OCI-LY7 (cell line): Measurements from ENCODE around the gene APOO. TPM values are rescaled to one million over a fixed set of nuclear protein-coding genes. Genes with fewer than 3 reads are reported as not detected.

Experiments
- BruUV-seq: library from RNA; stranded (reverse); fragments of 400-500 nt; replicated peaks from 2 replicates; lab custom pipeline; 2021; lab: Mats Ljungman, UMichigan
- CTCF ChIA-PET: fragments of 300-600 bp; sonication (Branson Sonifier 250); formaldehyde crosslinking; loops from one replicate; lab custom pipeline; 2022; ENCODE audit warnings: antibody characterized with exemption; ENCODE audit not compliant: unreplicated experiment; lab: Charles Lee
- POLR2A ChIA-PET: fragments of 300-600 bp; sonication (Branson Sonifier 250); formaldehyde crosslinking; loops from one replicate; lab custom pipeline; 2022; ENCODE audit warnings: antibody characterized with exemption; lab: Charles Lee
- DNase-seq: peaks from one replicate; pipeline ENCODE4 v3.0.0-alpha.2; 2015; ENCODE audit warnings: low spot score
- H2AFZ ChIP-seq: fragments of 200-600 bp; sonication (generic), shearing (Covaris generic); 2 replicates; pipeline ENCODE4 v1.6.1; 2014; ENCODE audit warnings: mild to moderate bottlenecking, antibody characterized with exemption, low read length, moderate library complexity
- H3K27ac ChIP-seq: fragments of 200-600 bp; sonication (generic); 2 replicates; pipeline ENCODE4 v1.5.1; 2014; ENCODE audit warnings: mixed run types, low read depth, mild to moderate bottlenecking, moderate library complexity, low read length, inconsistent platforms; ENCODE audit not compliant: poor library complexity, severe bottlenecking
- H3K36me3 ChIP-seq: fragments of 200-600 bp; sonication (generic); 2 replicates; pipeline ENCODE4 v1.6.1; 2014; ENCODE audit warnings: mild to moderate bottlenecking, antibody characterized with exemption, low read length, moderate library complexity, mixed read lengths; ENCODE audit not compliant: insufficient read depth
- H3K4me1 ChIP-seq: fragments of 200-600 bp; sonication (generic); 2 replicates; pipeline ENCODE4 v1.5.1; 2014; ENCODE audit warnings: mild to moderate bottlenecking, low read length; ENCODE audit not compliant: insufficient read depth, poor library complexity, severe bottlenecking
- H3K4me2 ChIP-seq: fragments of 200-600 bp; sonication (generic); 2 replicates; pipeline ENCODE4 v1.6.1; 2014; ENCODE audit warnings: mild to moderate bottlenecking, low read length
- H3K4me3 ChIP-seq: fragments of 200-600 bp; sonication (generic); 2 replicates; pipeline ENCODE4 v1.5.1; 2014; ENCODE audit warnings: mild to moderate bottlenecking, low read depth, low read length; ENCODE audit not compliant: poor library complexity, severe bottlenecking
- H3K79me2 ChIP-seq: fragments of 200-600 bp; sonication (generic); 2 replicates; pipeline ENCODE4 v1.6.1; 2016; ENCODE audit warnings: low read depth, mild to moderate bottlenecking, low read length, moderate library complexity, mixed read lengths; ENCODE audit not compliant: insufficient read depth
- H3K9me2 ChIP-seq: fragments of 200-600 bp; sonication (generic); 2 replicates; pipeline ENCODE4 v1.6.1; 2016; ENCODE audit warnings: mild to moderate bottlenecking, low read length, mixed read lengths; ENCODE audit not compliant: insufficient read depth
- H3K9me3 ChIP-seq: fragments of 200-600 bp; sonication (generic); 2 replicates; pipeline ENCODE4 v1.6.1; 2014; ENCODE audit warnings: mild to moderate bottlenecking, mixed run types, low read length, mixed read lengths
- H4K20me1 ChIP-seq: fragments of 200-600 bp; sonication (generic); 2 replicates; pipeline ENCODE4 v1.6.1; 2014; ENCODE audit warnings: mild to moderate bottlenecking, antibody characterized with exemption, low read length, moderate library complexity, mixed read lengths; ENCODE audit not compliant: insufficient read depth
- EZH2phosphoT487 ChIP-seq: fragments of 200-600 bp; sonication (generic); IDR thresholded peaks from 2 replicates; pipeline ENCODE4 v1.6.1; 2018; ENCODE audit warnings: low read depth, borderline replicate concordance, mild to moderate bottlenecking, mixed run types, antibody characterized with exemption, low read length, moderate library complexity, mixed read lengths
- intact Hi-C: fragments of 100-400 bp; cut with micrococcal nuclease; formaldehyde crosslinking; loops from one replicate; pipeline ENCODE4 v1.10.0; 2022; ENCODE audit not compliant: unreplicated experiment
- total RNA-seq, 2 experiments: library from RNA; depleted of rRNA in 1 of 2; stranded (reverse); fragments of >200 nt in 1 of 2; shearing (Covaris generic) in 1 of 2; gene quantifications; 2 replicates each; pipeline ENCODE4 v1.2.3, GENCODE V29; 2014 to 2022
- TF ChIP-seq, protein P1 (sequence below): fragments of 200-600 bp; sonication (generic); conservative IDR thresholded peaks from 2 replicates; pipeline ENCODE4 v1.5.1; 2014; ENCODE audit warnings: mild to moderate bottlenecking, antibody characterized with exemption, low read length, moderate library complexity, mixed read lengths

The APOO gene
- total RNA-seq, 2 experiments from 2014 or later: 17.5 to 18.1 TPM

DNA sequence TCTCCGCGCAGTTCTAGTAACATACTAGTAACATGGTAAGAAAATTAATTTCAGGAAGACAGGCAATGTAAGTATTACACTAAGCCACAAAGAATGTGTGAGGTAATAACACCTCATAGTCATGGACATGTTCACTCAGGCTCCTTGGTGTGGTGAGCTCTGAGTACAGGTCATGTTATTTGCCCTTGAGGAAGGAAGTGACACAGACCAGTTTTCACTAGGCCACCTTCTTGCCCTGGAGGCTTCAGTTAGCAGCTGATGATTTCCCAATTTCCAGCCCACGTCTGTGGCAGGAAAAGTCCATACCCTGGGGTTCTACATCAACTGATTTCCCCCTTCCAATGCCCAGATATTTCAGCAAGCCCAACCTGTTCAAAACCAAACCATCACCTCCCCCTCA, 6.7 kb downstream of the APOO start:
- no peak for DNase-seq
- Histone ChIP-seq H3K4me2 (no peak overlapping the region; the same call in 1 of the 2 replicates), H3K4me1 (peaks cover 19% of the 10 kb centered on the region), H3K9me3 (no peaks in the 10 kb centered on the region), H3K27ac (no peak overlapping the region), H3K36me3 (no peaks in the 10 kb centered on the region), H3K79me2 (peaks cover 8% of the 10 kb centered on the region; the same call in 1 of the 2 replicates), H2AFZ (no peak overlapping the region), H3K9me2 (no peaks in the 10 kb centered on the region), H3K4me3 (no peak overlapping the region), H4K20me1 (no peaks in the 10 kb centered on the region)
- ChIA-PET CTCF (interaction anchor here (0.7 to 1.6 kb wide), 3 partner anchors 118 to 207 kb away, joined by 3 to 16 read pairs (median 4); partner anchors contain the start of gene SAT1), POLR2A (interaction anchor here (2.1 kb wide), 1 partner anchor 118 kb away, joined by 13 read pairs; the partner anchor contains the start of gene SAT1)
- BruUV-seq: no TSS peak
- intact Hi-C loops: no loop called here
- TF ChIP-seq, protein P1, sequence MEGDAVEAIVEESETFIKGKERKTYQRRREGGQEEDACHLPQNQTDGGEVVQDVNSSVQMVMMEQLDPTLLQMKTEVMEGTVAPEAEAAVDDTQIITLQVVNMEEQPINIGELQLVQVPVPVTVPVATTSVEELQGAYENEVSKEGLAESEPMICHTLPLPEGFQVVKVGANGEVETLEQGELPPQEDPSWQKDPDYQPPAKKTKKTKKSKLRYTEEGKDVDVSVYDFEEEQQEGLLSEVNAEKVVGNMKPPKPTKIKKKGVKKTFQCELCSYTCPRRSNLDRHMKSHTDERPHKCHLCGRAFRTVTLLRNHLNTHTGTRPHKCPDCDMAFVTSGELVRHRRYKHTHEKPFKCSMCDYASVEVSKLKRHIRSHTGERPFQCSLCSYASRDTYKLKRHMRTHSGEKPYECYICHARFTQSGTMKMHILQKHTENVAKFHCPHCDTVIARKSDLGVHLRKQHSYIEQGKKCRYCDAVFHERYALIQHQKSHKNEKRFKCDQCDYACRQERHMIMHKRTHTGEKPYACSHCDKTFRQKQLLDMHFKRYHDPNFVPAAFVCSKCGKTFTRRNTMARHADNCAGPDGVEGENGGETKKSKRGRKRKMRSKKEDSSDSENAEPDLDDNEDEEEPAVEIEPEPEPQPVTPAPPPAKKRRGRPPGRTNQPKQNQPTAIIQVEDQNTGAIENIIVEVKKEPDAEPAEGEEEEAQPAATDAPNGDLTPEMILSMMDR: no peak

DNA sequence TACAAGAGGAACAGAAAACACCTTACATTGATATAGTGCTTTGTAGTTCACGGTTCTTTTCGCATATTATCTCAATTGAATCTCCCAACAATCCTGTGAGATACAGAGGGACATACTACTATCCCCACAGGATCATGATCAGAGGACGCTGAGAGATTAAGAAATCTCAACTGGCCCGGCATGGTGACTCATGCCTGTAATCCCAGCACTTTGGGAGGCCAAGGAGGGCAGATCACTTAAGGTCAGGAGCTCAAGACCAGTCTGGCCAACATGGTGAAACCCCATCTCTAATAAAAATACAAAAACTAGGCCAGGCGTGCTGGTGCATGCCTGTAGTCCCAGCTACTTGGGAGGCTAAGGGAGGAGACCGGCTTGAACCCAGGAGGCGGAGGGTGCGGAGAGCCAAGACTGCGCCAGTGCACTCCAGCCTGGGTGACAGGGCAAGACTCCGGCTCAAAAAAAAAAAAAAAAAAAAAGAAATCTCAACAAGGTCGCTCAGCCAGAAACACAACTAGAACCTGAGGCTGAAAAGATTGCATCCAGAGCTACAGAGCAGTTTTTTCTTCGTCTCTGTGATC, 7.4 kb downstream of the APOO start:
- no peaks in the 10 kb centered on the region for H4K20me1 ChIP-seq
- H3K9me3 ChIP-seq: no peaks in the 10 kb centered on the region
- peaks cover 15% of the 10 kb centered on the region for H3K4me1 ChIP-seq
- no peaks in the 10 kb centered on the region for H3K9me2 ChIP-seq
- BruUV-seq: no TSS peak
- no peak for DNase-seq
- CTCF ChIA-PET: interaction anchor here (0.7 kb wide), 1 partner anchor 206 kb away, joined by 3 read pairs; no protein-coding TSS in a partner anchor
- no peak overlapping the region for H3K4me2 ChIP-seq
- POLR2A ChIA-PET: interaction anchor here (2.1 kb wide), 1 partner anchor 117 kb away, joined by 13 read pairs; the partner anchor contains the start of gene SAT1
- H3K4me3 ChIP-seq: no peak overlapping the region
- H3K27ac ChIP-seq: no peak overlapping the region
- intact Hi-C loops: no loop called here
- TF ChIP-seq, protein P1: no peak
- no peak for TF ChIP-seq EZH2phosphoT487
- H2AFZ ChIP-seq: no peak overlapping the region
- no peaks in the 10 kb centered on the region for H3K36me3 ChIP-seq
- H3K79me2 ChIP-seq: peaks cover under 1% of the 10 kb centered on the region; the same call in 1 of the 2 replicates

DNA sequence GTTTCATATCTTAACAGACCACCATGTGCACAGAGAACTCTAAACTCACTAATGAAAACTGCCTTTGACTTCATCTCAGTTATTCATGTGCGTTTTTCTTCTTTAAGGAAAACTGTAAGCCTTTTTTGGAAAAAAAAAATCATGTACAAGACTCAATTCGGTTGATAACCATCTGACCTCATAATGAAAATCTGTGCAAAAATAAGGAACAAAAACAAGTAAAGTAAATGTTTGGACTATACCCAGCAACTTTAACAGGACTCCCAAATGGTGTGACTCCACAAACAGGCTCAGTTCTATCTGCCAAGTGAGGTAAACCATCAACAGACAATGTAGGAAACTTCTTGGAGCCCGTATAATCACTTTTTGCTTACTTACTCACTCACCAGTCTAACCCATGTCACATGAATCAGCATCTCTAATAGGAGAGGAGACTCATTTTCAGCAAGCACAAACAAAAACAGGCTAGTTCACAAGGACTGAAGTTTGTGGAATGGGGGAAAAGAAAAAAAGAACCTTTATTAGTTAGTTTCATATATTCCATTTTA, 9.3 kb downstream of the APOO start:
- no peak for TF ChIP-seq EZH2phosphoT487
- TF ChIP-seq, protein P1: no peak
- H3K4me2 ChIP-seq: no peak overlapping the region
- no peaks in the 10 kb centered on the region for H3K36me3 ChIP-seq
- BruUV-seq: no TSS peak
- H3K9me3 ChIP-seq: no peaks in the 10 kb centered on the region
- ChIA-PET CTCF (no interaction called here), POLR2A (interaction anchor here (0.7 to 1.2 kb wide), 2 partner anchors 116 to 117 kb away, joined by 3 to 4 read pairs; partner anchors contain the start of gene SAT1)
- H3K4me3 ChIP-seq: no peak overlapping the region
- H3K79me2 ChIP-seq: no peaks in the 10 kb centered on the region
- no peak overlapping the region for H3K27ac ChIP-seq
- H3K9me2 ChIP-seq: no peaks in the 10 kb centered on the region
- no peaks in the 10 kb centered on the region for H4K20me1 ChIP-seq
- peaks cover 15% of the 10 kb centered on the region for H3K4me1 ChIP-seq
- intact Hi-C loops: no loop called here
- no peak overlapping the region for H2AFZ ChIP-seq
- DNase-seq: no peak
